Measurements from ENCODE around the gene PRKCA. TPM values are rescaled to one million over a fixed set of nuclear protein-coding genes. Genes with fewer than 3 reads are reported as not detected.

Gene PRKCA
- total RNA-seq, 1 experiment from 2014 or later, result 4.4 TPM

- Histone ChIP-seq H3K4me2 (ENCODE audit: low read depth, low read length, poor library complexity, severe bottlenecking) (no peak overlapping the region), H3K36me3 (ENCODE audit: insufficient read depth, low read length) (no peaks in the 10 kb centered on the region), H3K27me3 (ENCODE audit: low read length) (no peaks in the 10 kb centered on the region), H2AFZ (ENCODE audit: low read length) (no peak overlapping the region), H4K20me1 (ENCODE audit: insufficient read depth, low read depth, low read length) (0 out of 2 replicates have a peak, but pooled peaks cover 3% of the 10 kb centered on the region), H3K9me3 (ENCODE audit: low read length) (no peaks in the 10 kb centered on the region), H3K9me2 (replicated peaks; ENCODE audit: insufficient read depth, low read length) (no peaks in the 10 kb centered on the region), H3K4me3 (ENCODE audit: low read length) (no peak overlapping the region), H3K4me1 (ENCODE audit: low read length) (no peaks in the 10 kb centered on the region), H3K27ac (ENCODE audit: low read length) (no peak overlapping the region), H3K79me2 (ENCODE audit: low read length) (no peaks in the 10 kb centered on the region), H3K9ac (ENCODE audit: low read length) (no peak overlapping the region)
- DNase-seq, result no peak
Measured at GRCh38 chr17:66496306-66496705, 193.9 kb downstream of the PRKCA start.

GRCh38 chr17:66498580-66498979 lies 196.2 kb downstream of the PRKCA start:
- no peak overlapping the region for H3K27ac ChIP-seq (ENCODE audit: low read length)
- DNase-seq, result no peak
- H3K4me2 ChIP-seq (ENCODE audit: low read depth, low read length, poor library complexity, severe bottlenecking), result no peak overlapping the region
- no peak overlapping the region for H3K4me3 ChIP-seq (ENCODE audit: low read length)
- H3K9me3 ChIP-seq (ENCODE audit: low read length), result no peaks in the 10 kb centered on the region
- H3K9me2 ChIP-seq (replicated peaks; ENCODE audit: insufficient read depth, low read length), result no peaks in the 10 kb centered on the region
- H2AFZ ChIP-seq (ENCODE audit: low read length), result no peak overlapping the region
- H3K9ac ChIP-seq (ENCODE audit: low read length), result no peak overlapping the region
- H3K79me2 ChIP-seq (ENCODE audit: low read length), result no peaks in the 10 kb centered on the region
- H4K20me1 ChIP-seq (ENCODE audit: insufficient read depth, low read depth, low read length), result 0 out of 2 replicates have a peak, but pooled peaks cover 3% of the 10 kb centered on the region
- no peaks in the 10 kb centered on the region for H3K36me3 ChIP-seq (ENCODE audit: insufficient read depth, low read length)
- H3K27me3 ChIP-seq (ENCODE audit: low read length), result no peaks in the 10 kb centered on the region
- peaks cover 3% of the 10 kb centered on the region for H3K4me1 ChIP-seq (ENCODE audit: low read length)

GRCh38 chr17:66506641-66507040 lies 204.2 kb downstream of the PRKCA start:
- Histone ChIP-seq H3K36me3 (ENCODE audit: insufficient read depth, low read length) (no peaks in the 10 kb centered on the region), H4K20me1 (ENCODE audit: insufficient read depth, low read depth, low read length) (no peaks in the 10 kb centered on the region), H3K27me3 (ENCODE audit: low read length) (no peaks in the 10 kb centered on the region), H3K4me2 (ENCODE audit: low read depth, low read length, poor library complexity, severe bottlenecking) (no peak overlapping the region), H3K4me1 (ENCODE audit: low read length) (peaks cover 7% of the 10 kb centered on the region), H3K9me3 (ENCODE audit: low read length) (no peaks in the 10 kb centered on the region), H2AFZ (ENCODE audit: low read length) (no peak overlapping the region), H3K9ac (ENCODE audit: low read length) (no peak overlapping the region), H3K27ac (ENCODE audit: low read length) (no peak overlapping the region), H3K9me2 (replicated peaks; ENCODE audit: insufficient read depth, low read length) (no peaks in the 10 kb centered on the region), H3K4me3 (ENCODE audit: low read length) (no peak overlapping the region), H3K79me2 (ENCODE audit: low read length) (no peaks in the 10 kb centered on the region)
- DNase-seq, result no peak

GRCh38 chr17:66507103-66507923 lies 204.9 kb downstream of the PRKCA start:
- H3K27me3 ChIP-seq (ENCODE audit: low read length), result no peaks in the 10 kb centered on the region
- H3K9me2 ChIP-seq (replicated peaks; ENCODE audit: insufficient read depth, low read length), result no peaks in the 10 kb centered on the region
- no peaks in the 10 kb centered on the region for H4K20me1 ChIP-seq (ENCODE audit: insufficient read depth, low read depth, low read length)
- H3K9ac ChIP-seq (ENCODE audit: low read length), result no peak overlapping the region
- no peak overlapping the region for H3K4me2 ChIP-seq (ENCODE audit: low read depth, low read length, poor library complexity, severe bottlenecking)
- no peaks in the 10 kb centered on the region for H3K9me3 ChIP-seq (ENCODE audit: low read length)
- H2AFZ ChIP-seq (ENCODE audit: low read length), result no peak overlapping the region
- H3K4me1 ChIP-seq (ENCODE audit: low read length), result peaks cover 7% of the 10 kb centered on the region
- no peak overlapping the region for H3K4me3 ChIP-seq (ENCODE audit: low read length)
- H3K27ac ChIP-seq (ENCODE audit: low read length), result no peak overlapping the region
- no peaks in the 10 kb centered on the region for H3K79me2 ChIP-seq (ENCODE audit: low read length)
- no peaks in the 10 kb centered on the region for H3K36me3 ChIP-seq (ENCODE audit: insufficient read depth, low read length)
- no peak for DNase-seq

- Histone ChIP-seq H3K36me3 (ENCODE audit: insufficient read depth, low read length) (no peaks in the 10 kb centered on the region), H3K4me2 (ENCODE audit: low read depth, low read length, poor library complexity, severe bottlenecking) (no peak overlapping the region)
Measured at GRCh38 chr17:66507982-66508760, 205.8 kb downstream of the PRKCA start.

GRCh38 chr17:66508896-66509844 lies 206.8 kb downstream of the PRKCA start:
- H3K27ac ChIP-seq (ENCODE audit: low read length), result no peak overlapping the region
- H3K9me3 ChIP-seq (ENCODE audit: low read length), result no peaks in the 10 kb centered on the region
- H4K20me1 ChIP-seq (ENCODE audit: insufficient read depth, low read depth, low read length), result no peaks in the 10 kb centered on the region
- H3K36me3 ChIP-seq (ENCODE audit: insufficient read depth, low read length), result no peaks in the 10 kb centered on the region
- no peak overlapping the region for H3K4me3 ChIP-seq (ENCODE audit: low read length)
- no peaks in the 10 kb centered on the region for H3K4me1 ChIP-seq (ENCODE audit: low read length)
- no peaks in the 10 kb centered on the region for H3K9me2 ChIP-seq (replicated peaks; ENCODE audit: insufficient read depth, low read length)
- H3K79me2 ChIP-seq (ENCODE audit: low read length), result no peaks in the 10 kb centered on the region
- H3K4me2 ChIP-seq (ENCODE audit: low read depth, low read length, poor library complexity, severe bottlenecking), result no peak overlapping the region
- DNase-seq, result no peak
- no peaks in the 10 kb centered on the region for H3K27me3 ChIP-seq (ENCODE audit: low read length)
- H3K9ac ChIP-seq (ENCODE audit: low read length), result no peak overlapping the region
- no peak overlapping the region for H2AFZ ChIP-seq (ENCODE audit: low read length)

More at GRCh38 chr17:66507982-66508760, 205.8 kb downstream of the PRKCA start:
- H2AFZ ChIP-seq (ENCODE audit: low read length), result no peak overlapping the region
- H3K9me2 ChIP-seq (replicated peaks; ENCODE audit: insufficient read depth, low read length), result no peaks in the 10 kb centered on the region
- H4K20me1 ChIP-seq (ENCODE audit: insufficient read depth, low read depth, low read length), result no peaks in the 10 kb centered on the region
- peaks cover 7% of the 10 kb centered on the region for H3K4me1 ChIP-seq (ENCODE audit: low read length)
- H3K79me2 ChIP-seq (ENCODE audit: low read length), result no peaks in the 10 kb centered on the region
- no peak overlapping the region for H3K27ac ChIP-seq (ENCODE audit: low read length)
- no peaks in the 10 kb centered on the region for H3K27me3 ChIP-seq (ENCODE audit: low read length)
- no peak overlapping the region for H3K9ac ChIP-seq (ENCODE audit: low read length)
- H3K9me3 ChIP-seq (ENCODE audit: low read length), result no peaks in the 10 kb centered on the region
- DNase-seq, result no peak
- no peak overlapping the region for H3K4me3 ChIP-seq (ENCODE audit: low read length)

- Histone ChIP-seq H4K20me1 (ENCODE audit: insufficient read depth, low read depth, low read length) (no peaks in the 10 kb centered on the region), H3K4me2 (ENCODE audit: low read depth, low read length, poor library complexity, severe bottlenecking) (no peak overlapping the region), H3K9me3 (ENCODE audit: low read length) (no peaks in the 10 kb centered on the region), H2AFZ (ENCODE audit: low read length) (no peak overlapping the region), H3K4me3 (ENCODE audit: low read length) (no peak overlapping the region), H3K27ac (ENCODE audit: low read length) (no peak overlapping the region), H3K9ac (ENCODE audit: low read length) (no peak overlapping the region), H3K79me2 (ENCODE audit: low read length) (no peaks in the 10 kb centered on the region), H3K27me3 (ENCODE audit: low read length) (no peaks in the 10 kb centered on the region), H3K9me2 (replicated peaks; ENCODE audit: insufficient read depth, low read length) (no peaks in the 10 kb centered on the region), H3K36me3 (ENCODE audit: insufficient read depth, low read length) (no peaks in the 10 kb centered on the region), H3K4me1 (ENCODE audit: low read length) (no peaks in the 10 kb centered on the region)
- no peak for DNase-seq
Measured at GRCh38 chr17:66509926-66510325, 207.5 kb downstream of the PRKCA start.

Data from Karpas-422 (cell line).